OCI-LY3 (cell line): ENCODE measurements around the gene MBNL1.

Experiments
- CTCF ChIP-seq: fragments of 200-600, 300-600 bp; sonication (generic); IDR thresholded peaks from 2 replicates; pipeline ENCODE4 v1.5.1; 2014; ENCODE audit warnings: antibody characterized with exemption, low read length, low read depth
- EZH2phosphoT487 ChIP-seq: fragments of 200-600 bp; shearing (Covaris generic); IDR thresholded peaks from 2 replicates; pipeline ENCODE4 v1.6.1; 2018; ENCODE audit warnings: antibody characterized with exemption, mixed run types, low read depth

- TF ChIP-seq EZH2phosphoT487 (no peak), CTCF (no peak)
These were observed 120.7 kb downstream of the MBNL1 start for GRCh38 chr3:152389316-152389934.
